Endothelial cell of umbilical vein (primary cell): ENCODE measurements around the gene DIP2C. TPM values are rescaled to one million over a fixed set of nuclear protein-coding genes. Genes with fewer than 3 reads are reported as not detected.

ENCODE experiments used
- BruUV-seq: library from RNA; stranded (reverse); fragments of 400-500 nt; replicated peaks from 2 replicates; lab custom pipeline; 2021; lab: Mats Ljungman, UMichigan
- CTCF ChIA-PET: fragments of 300-600, 350-600 bp; sonication (Branson Sonifier 250); formaldehyde crosslinking; loops from one replicate; lab custom pipeline; 2021; ENCODE audit warnings: antibody characterized with exemption, inconsistent platforms; lab: Charles Lee
- POLR2A ChIA-PET: fragments of 300-600, 350-600 bp; sonication (Branson Sonifier 250); formaldehyde crosslinking; loops from one replicate; lab custom pipeline; 2021; ENCODE audit warnings: antibody characterized with exemption, inconsistent platforms; lab: Charles Lee
- DNase-seq: peaks from one replicate; pipeline ENCODE4 v3.0.0-alpha.2; 2011; ENCODE audit warnings: low read depth, low spot score
- FAIRE-seq: peaks from 2 replicates; lab custom pipeline; 2011; peaks lifted over from hg19 to GRCh38; lab: Jason Lieb, UNC
- H2AFZ ChIP-seq: 2 replicates; pipeline ENCODE4 v1.6.0; 2012; ENCODE audit warnings: low read depth, low read length, control low read depth, inconsistent platforms
- H3K27ac ChIP-seq: 2 replicates; pipeline ENCODE4 v1.5.1; 2011; ENCODE audit warnings: low read depth, mild to moderate bottlenecking, control low read depth, low read length, moderate library complexity; ENCODE audit not compliant: insufficient read depth
- H3K27me3 ChIP-seq, 2 experiments: 2 replicates each; pipeline versions ENCODE4 v1.6.0 to v1.6.1; 2011; ENCODE audit warnings: low read length in 2 of 2, mixed read lengths in 1 of 2; ENCODE audit not compliant: control insufficient read depth in 2 of 2, insufficient read depth in 2 of 2
- H3K36me3 ChIP-seq, 2 experiments: 2 replicates in 1 of 2; 3 replicates in 1 of 2; pipeline ENCODE4 v1.5.1; 2011; ENCODE audit warnings: low read length in 2 of 2, mild to moderate bottlenecking in 1 of 2, moderate library complexity in 1 of 2; ENCODE audit not compliant: control insufficient read depth in 2 of 2, insufficient read depth in 2 of 2; ENCODE audit errors: extremely low read depth in 1 of 2
- H3K4me1 ChIP-seq: 3 replicates; pipeline ENCODE4 v1.5.1; 2011; ENCODE audit warnings: mild to moderate bottlenecking, low read length; ENCODE audit not compliant: control insufficient read depth, insufficient read depth; ENCODE audit errors: extremely low read depth
- H3K4me2 ChIP-seq: 2 replicates; pipeline ENCODE4 v1.6.1; 2011; ENCODE audit warnings: low read length, control low read depth, mixed read lengths; ENCODE audit not compliant: insufficient read depth
- H3K4me3 ChIP-seq, 3 experiments: fragments of 200-600 bp in 1 of 3; sonication (generic), shearing (Covaris generic) in 1 of 3; replicated peaks in 1 of 3; 2 replicates each; pipeline ENCODE4 v1.5.1; 2011 to 2016; ENCODE audit warnings: control low read depth in 3 of 3, low read length in 3 of 3, mild to moderate bottlenecking in 2 of 3, inconsistent platforms in 1 of 3, low read depth in 1 of 3, moderate library complexity in 1 of 3; ENCODE audit not compliant: insufficient read depth in 1 of 3
- H3K79me2 ChIP-seq: 2 replicates; pipeline ENCODE4 v1.6.0; 2012; ENCODE audit warnings: low read length, inconsistent platforms; ENCODE audit not compliant: control insufficient read depth, insufficient read depth
- H3K9ac ChIP-seq: replicated peaks from 2 replicates; pipeline ENCODE3; 2011; ENCODE audit warnings: low read length, control low read depth; ENCODE audit not compliant: insufficient read depth; ENCODE audit errors: extremely low read depth
- H3K9me1 ChIP-seq: replicated peaks from 3 replicates; pipeline ENCODE4 v1.6.0; 2011; ENCODE audit warnings: mild to moderate bottlenecking, low read length; ENCODE audit not compliant: control insufficient read depth, insufficient read depth; ENCODE audit errors: extremely low read depth
- H3K9me3 ChIP-seq: replicated peaks from 2 replicates; pipeline ENCODE4 v1.5.1; 2012; ENCODE audit warnings: low read length, inconsistent platforms; ENCODE audit not compliant: control insufficient read depth, insufficient read depth
- H4K20me1 ChIP-seq: replicated peaks from 2 replicates; pipeline ENCODE3; 2011; ENCODE audit warnings: mild to moderate bottlenecking, low read length; ENCODE audit not compliant: control insufficient read depth, insufficient read depth; ENCODE audit errors: extremely low read depth
- CTCF ChIP-seq, 2 donors: IDR thresholded peaks; 1 replicate in 1 of 2; 2 replicates in 1 of 2; pipeline ENCODE4 v1.5.1; 2011; ENCODE audit warnings: low read length in 2 of 2, mild to moderate bottlenecking in 2 of 2, moderate library complexity in 2 of 2, control low read depth in 1 of 2, inconsistent platforms in 1 of 2, low read depth in 1 of 2; ENCODE audit not compliant: insufficient read depth in 1 of 2; ENCODE audit errors: extremely low read depth in 1 of 2
- EZH2 ChIP-seq: IDR thresholded peaks from 2 replicates; pipeline ENCODE4 v1.6.1; 2012; ENCODE audit warnings: borderline replicate concordance, low read depth, mild to moderate bottlenecking, moderate library complexity, low read length, inconsistent platforms; ENCODE audit not compliant: severe bottlenecking
- GATA2 ChIP-seq: IDR thresholded peaks from 2 replicates; pipeline ENCODE4 v1.7.0; 2011; ENCODE audit warnings: low read depth, mild to moderate bottlenecking, moderate library complexity, mixed read lengths, low read length; ENCODE audit not compliant: insufficient read length, insufficient read depth
- MAX ChIP-seq: IDR thresholded peaks from 2 replicates; pipeline ENCODE4 v1.6.1; 2011; ENCODE audit not compliant: insufficient read depth, insufficient read length
- MYC ChIP-seq: IDR thresholded peaks from one replicate; pipeline ENCODE4 v1.6.1; 2011; ENCODE audit warnings: mild to moderate bottlenecking, low read depth, low read length
- POLR2A ChIP-seq: IDR thresholded peaks from 2 replicates; pipeline ENCODE4 v1.6.1; 2012; ENCODE audit warnings: low read depth, mild to moderate bottlenecking, control low read depth, low read length
- POLR2AphosphoS5 ChIP-seq: IDR thresholded peaks from 2 replicates; pipeline ENCODE4 v1.6.1; 2012; ENCODE audit warnings: low read depth, mild to moderate bottlenecking, control low read depth, low read length, moderate library complexity; ENCODE audit not compliant: insufficient read depth
- dilution Hi-C: fragments of 300-500 bp; cut with MboI; formaldehyde crosslinking; loops from one replicate; pipeline ENCODE4 v1.15.0; 2019; ENCODE audit warnings: low sequenced_read_pairs; ENCODE audit not compliant: extremely low pct_ligation_motif_present
- intact Hi-C: fragments of 100-400 bp; cut with micrococcal nuclease; formaldehyde crosslinking; loops from one replicate; pipeline ENCODE4 v1.10.0; 2022
- polyA plus RNA-seq, 4 experiments: library from polyadenylated mRNA; depleted of rRNA in 3 of 4; stranded (reverse) in 3 of 4; unstranded in 1 of 4; fragments of >200 nt; gene quantifications; 2 replicates each; pipeline versions ENCODE4 v1.2.1 to v1.2.3, GENCODE V29; 2011 to 2012; ENCODE audit warnings: missing spikeins in 1 of 4
- total RNA-seq: library from RNA; stranded (reverse); gene quantifications from 2 replicates; pipeline ENCODE4 v1.2.3, GENCODE V29; 2021

Gene DIP2C
- total and polyA plus RNA-seq, 2 donors (not counting 3 experiments of a cell fraction or from before 2014, with no cell fraction given), result 3.6 to 10.7 TPM

- TF ChIP-seq POLR2A (no peak), EZH2 (no peak), POLR2AphosphoS5 (no peak), CTCF (IDR thresholded peaks at IDR 0.05; ENCODE audit: extremely low read depth in 1 of 2, insufficient read depth in 1 of 2, low read depth in 1 of 2, low read length in 2 of 2) (no peak)
- Histone ChIP-seq H2AFZ (no peak overlapping the region), H3K4me3 (no peak overlapping the region), H3K36me3 (no peaks in the 10 kb centered on the region), H3K9ac (no peak overlapping the region), H3K27ac (no peak overlapping the region), H3K79me2 (no peaks in the 10 kb centered on the region), H3K4me2 (no peak overlapping the region), H3K9me1 (no peaks in the 10 kb centered on the region), H3K27me3 (no peaks in the 10 kb centered on the region), H4K20me1 (no peaks in the 10 kb centered on the region), H3K4me1 (no peaks in the 10 kb centered on the region), H3K9me3 (no peaks in the 10 kb centered on the region)
- DNase-seq, result no peak
- no peak for FAIRE-seq
- dilution Hi-C loops, result no loop called here
- no TSS peak for BruUV-seq
- intact Hi-C loops, result no loop called here
- CTCF ChIA-PET, result no interaction called here
- POLR2A ChIA-PET, result no interaction called here
These were observed 410.8 kb downstream of the DIP2C start for GRCh38 chr10:278707-279106.

- Histone ChIP-seq H3K4me1 (no peaks in the 10 kb centered on the region), H3K9me1 (no peaks in the 10 kb centered on the region), H3K36me3 (no peaks in the 10 kb centered on the region), H3K27me3 (no peaks in the 10 kb centered on the region), H3K79me2 (no peaks in the 10 kb centered on the region), H2AFZ (no peak overlapping the region), H3K4me3 (no peak overlapping the region), H3K9me3 (no peaks in the 10 kb centered on the region), H3K4me2 (no peak overlapping the region), H3K27ac (no peak overlapping the region), H3K9ac (no peak overlapping the region), H4K20me1 (no peaks in the 10 kb centered on the region)
- ChIA-PET CTCF (no interaction called here), POLR2A (no interaction called here)
- no peak for TF ChIP-seq MYC
- no peak for TF ChIP-seq GATA2
- TF ChIP-seq EZH2, result no peak
- no peak for TF ChIP-seq MAX
- no peak for TF ChIP-seq POLR2AphosphoS5
- FAIRE-seq (no peak), DNase-seq (no peak)
- dilution Hi-C loops, result no loop called here
- no TSS peak for BruUV-seq
- intact Hi-C loops, result no loop called here
These were observed 411.5 kb downstream of the DIP2C start for GRCh38 chr10:277963-278362.
